Measurements from ENCODE around the gene SMURF1.

DNA sequence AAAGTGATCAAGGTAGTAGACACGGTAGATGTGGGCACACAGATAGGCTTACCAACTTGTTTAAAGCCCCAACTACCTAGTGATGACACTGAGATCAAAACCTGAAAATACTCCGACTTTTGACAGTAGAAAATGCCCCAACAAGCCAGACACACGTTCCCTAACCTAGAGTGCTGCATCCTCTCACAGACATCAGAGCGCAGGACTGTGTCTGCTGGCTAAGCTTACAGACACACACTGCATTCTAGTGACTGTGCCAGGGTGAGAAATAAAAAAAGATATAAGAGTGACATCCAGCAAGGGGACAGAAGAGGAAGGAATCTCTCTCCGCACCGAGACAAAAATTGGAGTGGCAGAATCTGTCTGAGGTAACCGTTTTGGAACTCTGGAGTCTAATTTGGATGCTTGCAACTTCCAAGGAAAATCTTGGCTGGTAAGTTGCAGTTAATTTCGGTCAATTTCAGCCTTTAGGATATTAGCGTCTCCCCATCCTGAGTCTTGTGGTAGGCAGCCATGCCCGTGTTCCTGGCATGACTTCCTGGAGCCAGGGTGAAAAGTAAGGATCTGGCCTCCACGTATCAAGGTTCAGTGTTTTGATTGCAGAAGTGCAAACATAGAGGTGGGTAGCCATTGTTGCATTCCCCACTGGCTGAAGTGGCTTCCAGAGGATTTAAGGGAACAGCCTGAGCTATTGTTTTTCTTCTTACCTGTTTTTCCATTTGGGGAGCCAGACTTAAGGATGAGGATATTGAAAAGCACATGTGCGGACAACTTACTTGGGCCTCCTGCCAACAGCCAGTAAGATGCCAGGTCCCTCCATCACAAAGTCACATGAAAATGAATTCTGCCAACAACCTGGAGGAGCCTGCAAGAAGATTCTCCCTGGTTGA lies 124.1 kb downstream of the SMURF1 start:
- TF ChIP-seq POLR2A (IDR thresholded peaks at IDR 0.05; ENCODE audit: low read depth, low read length) (no peak), POLR2AphosphoS5 (IDR thresholded peaks at IDR 0.05; ENCODE audit: low read depth, low read length) (no peak), TAF1 (IDR thresholded peaks at IDR 0.05; ENCODE audit: borderline replicate concordance, low read depth, low read length) (no peak)
